K562 treated with DMSO at 1 percent for 48 hours (cell line): ENCODE results near the gene ZNF804A. TPM values are rescaled to one million over a fixed set of nuclear protein-coding genes. Genes with fewer than 3 reads are reported as not detected.

Experiments used
- total RNA-seq: library from RNA; unstranded; fragments of 300-600 nt; gene quantifications from 2 replicates; pipeline ENCODE4 v1.2.3, GENCODE V29; 2022; ENCODE audit warnings: low replicate concordance; ENCODE audit errors: extremely low read depth

The ZNF804A gene
- not detected in 2 replicates for total RNA-seq

GRCh38 chr2:184598316-184599053 lies at the start of gene ZNF804A:
ZNF804A (plus strand) TSS chr2:184598529; CDS start chr2:184598960, 431 bp downstream.

